Measurements from ENCODE around the gene MKRN2.

GRCh38 chr3:12582730-12583129 is 25.8 kb downstream of the MKRN2 start:
- no peak for TF ChIP-seq CTCF (conservative IDR thresholded peaks at IDR 0.05; ENCODE audit: low read length)
- TF ChIP-seq EZH2phosphoT487 (IDR thresholded peaks at IDR 0.05; ENCODE audit: borderline replicate concordance, low read depth, low read length): no peak
